ENCODE results near the gene PGF.

DNA sequence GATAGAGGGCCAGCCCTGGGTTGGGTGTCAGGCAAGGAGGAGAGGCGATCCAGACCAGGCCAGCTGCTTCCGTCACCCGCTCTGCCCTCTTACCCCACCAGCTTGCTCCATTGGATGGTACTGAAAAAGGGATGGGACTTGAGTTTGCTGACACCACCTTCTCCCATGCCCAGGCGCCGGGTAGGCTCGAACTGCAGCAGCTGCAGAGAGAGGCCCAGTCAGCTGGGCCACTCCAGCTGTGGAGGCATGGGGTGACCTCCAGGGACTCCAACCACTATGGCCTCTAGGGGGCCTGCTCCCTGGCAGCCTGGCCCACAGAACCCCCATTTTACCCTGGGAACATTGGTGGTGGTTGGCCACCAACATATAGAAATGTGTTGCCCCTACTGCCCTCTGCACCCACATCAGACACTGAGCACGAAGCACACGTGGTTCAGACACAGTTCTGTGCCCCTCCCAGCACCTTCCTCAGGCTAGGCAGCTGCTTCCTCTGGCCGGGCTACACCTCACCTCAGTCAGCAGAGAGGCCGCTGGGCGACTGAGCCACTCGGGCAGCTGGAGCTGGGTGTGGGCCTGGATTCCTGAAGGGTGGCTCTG, 48.4 kb downstream of the PGF start:
- TF ChIP-seq, protein P1, sequence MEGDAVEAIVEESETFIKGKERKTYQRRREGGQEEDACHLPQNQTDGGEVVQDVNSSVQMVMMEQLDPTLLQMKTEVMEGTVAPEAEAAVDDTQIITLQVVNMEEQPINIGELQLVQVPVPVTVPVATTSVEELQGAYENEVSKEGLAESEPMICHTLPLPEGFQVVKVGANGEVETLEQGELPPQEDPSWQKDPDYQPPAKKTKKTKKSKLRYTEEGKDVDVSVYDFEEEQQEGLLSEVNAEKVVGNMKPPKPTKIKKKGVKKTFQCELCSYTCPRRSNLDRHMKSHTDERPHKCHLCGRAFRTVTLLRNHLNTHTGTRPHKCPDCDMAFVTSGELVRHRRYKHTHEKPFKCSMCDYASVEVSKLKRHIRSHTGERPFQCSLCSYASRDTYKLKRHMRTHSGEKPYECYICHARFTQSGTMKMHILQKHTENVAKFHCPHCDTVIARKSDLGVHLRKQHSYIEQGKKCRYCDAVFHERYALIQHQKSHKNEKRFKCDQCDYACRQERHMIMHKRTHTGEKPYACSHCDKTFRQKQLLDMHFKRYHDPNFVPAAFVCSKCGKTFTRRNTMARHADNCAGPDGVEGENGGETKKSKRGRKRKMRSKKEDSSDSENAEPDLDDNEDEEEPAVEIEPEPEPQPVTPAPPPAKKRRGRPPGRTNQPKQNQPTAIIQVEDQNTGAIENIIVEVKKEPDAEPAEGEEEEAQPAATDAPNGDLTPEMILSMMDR (IDR thresholded peaks at IDR 0.05; ENCODE audit: low read depth, low read length, missing input control) = no peak
- TF ChIP-seq ZBTB33 (IDR thresholded peaks at IDR 0.05) (no peak), SP1 (IDR thresholded peaks at IDR 0.05) (no peak)

Measured in liver (tissue), 3 donors.